Central memory CD8-positive, alpha-beta T cell (primary cell): ENCODE data around the gene ERLIN1.
A peak's percentile ranks its signal among the peaks of the same experiment; 100 is the strongest.

Experiments used
- ATAC-seq: fragments of 150-1000 bp; cut with Tn5 transposase; replicated peaks from 2 replicates; pipeline ENCODE4 v1.10.0; 2022; ENCODE audit warnings: mild to moderate bottlenecking, moderate FRiP score, moderate number of reproducible peaks; ENCODE audit not compliant: poor library complexity, severe bottlenecking; ENCODE audit errors: extremely low read depth
- DNase-seq, 2 donors: peaks; one replicate each; pipeline ENCODE4 v3.0.0; 2021; ENCODE audit warnings: low spot score in 2 of 2
- H3K27ac Mint-ChIP-seq: one replicate; pipeline ENCODE4 v1.8.0; 2022; ENCODE audit warnings: low read depth, mild to moderate bottlenecking, moderate library complexity, mixed read lengths
- H3K27me3 Mint-ChIP-seq: one replicate; pipeline ENCODE4 v1.8.0; 2022; ENCODE audit warnings: mixed read lengths
- H3K36me3 Mint-ChIP-seq: one replicate; pipeline ENCODE4 v1.8.0; 2022; ENCODE audit warnings: mild to moderate bottlenecking, moderate library complexity, mixed read lengths; ENCODE audit not compliant: insufficient read depth
- H3K4me1 Mint-ChIP-seq: one replicate; pipeline ENCODE4 v1.8.0; 2022; ENCODE audit warnings: mixed read lengths
- H3K4me3 Mint-ChIP-seq: one replicate; pipeline ENCODE4 v1.8.0; 2022; ENCODE audit warnings: mild to moderate bottlenecking, moderate library complexity, mixed read lengths
- H3K9me3 Mint-ChIP-seq: one replicate; pipeline ENCODE4 v1.8.0; 2022; ENCODE audit warnings: mixed read lengths

The ERLIN1 gene

GRCh38 chr10:100186253-100187212 lies 704 bp upstream of the ERLIN1 start:
- Mint-ChIP-seq H3K27me3 (no peaks in the 10 kb centered on the region), H3K4me1 (peaks cover 59% of the 10 kb centered on the region), H3K9me3 (no peaks in the 10 kb centered on the region), H3K36me3 (peaks cover 20% of the 10 kb centered on the region), H3K27ac (peak overlapping the region; percentile 90), H3K4me3 (peak overlapping the region; percentile 93)
- DNase-seq (no peak), ATAC-seq (peak; percentile 62)

- peak overlapping the region; percentile 90 for H3K27ac Mint-ChIP-seq
- H3K4me1 Mint-ChIP-seq = peaks cover 62% of the 10 kb centered on the region
- no peaks in the 10 kb centered on the region for H3K27me3 Mint-ChIP-seq
- H3K36me3 Mint-ChIP-seq = peaks cover 17% of the 10 kb centered on the region
- H3K9me3 Mint-ChIP-seq = no peaks in the 10 kb centered on the region
- DNase-seq (no peak), ATAC-seq (peak; percentile 4)
- H3K4me3 Mint-ChIP-seq = peak overlapping the region; percentile 93
Observed at GRCh38 chr10:100184840-100185239, 989 bp downstream of the ERLIN1 start.

- peaks cover 21% of the 10 kb centered on the region for H3K36me3 Mint-ChIP-seq
- H3K9me3 Mint-ChIP-seq = no peaks in the 10 kb centered on the region
- H3K27me3 Mint-ChIP-seq = no peaks in the 10 kb centered on the region
- H3K4me1 Mint-ChIP-seq = peaks cover 63% of the 10 kb centered on the region
- H3K27ac Mint-ChIP-seq = peak overlapping the region; percentile 48
- ATAC-seq (no peak), DNase-seq (no peak)
- peak overlapping the region; percentile 93 for H3K4me3 Mint-ChIP-seq
Observed at GRCh38 chr10:100184426-100184825, 1.4 kb downstream of the ERLIN1 start.

- Mint-ChIP-seq H3K4me1 (peaks cover 63% of the 10 kb centered on the region), H3K4me3 (no peak overlapping the region), H3K9me3 (no peaks in the 10 kb centered on the region), H3K27me3 (no peaks in the 10 kb centered on the region), H3K36me3 (peaks cover 20% of the 10 kb centered on the region), H3K27ac (peak overlapping the region; percentile 48)
- no peak for ATAC-seq
- no peak for DNase-seq
Observed at GRCh38 chr10:100183481-100183880, 2.3 kb downstream of the ERLIN1 start.

GRCh38 chr10:100182908-100183307 lies 2.9 kb downstream of the ERLIN1 start:
- no peaks in the 10 kb centered on the region for H3K9me3 Mint-ChIP-seq
- no peaks in the 10 kb centered on the region for H3K27me3 Mint-ChIP-seq
- H3K4me3 Mint-ChIP-seq = no peak overlapping the region
- H3K27ac Mint-ChIP-seq = peak overlapping the region; percentile 17
- ATAC-seq (no peak), DNase-seq (no peak)
- peaks cover 65% of the 10 kb centered on the region for H3K4me1 Mint-ChIP-seq
- H3K36me3 Mint-ChIP-seq = peaks cover 21% of the 10 kb centered on the region

- no peak overlapping the region for H3K4me3 Mint-ChIP-seq
- peak overlapping the region; percentile 17 for H3K27ac Mint-ChIP-seq
- DNase-seq (no peak), ATAC-seq (no peak)
- no peaks in the 10 kb centered on the region for H3K9me3 Mint-ChIP-seq
- H3K36me3 Mint-ChIP-seq = peaks cover 23% of the 10 kb centered on the region
- H3K27me3 Mint-ChIP-seq = no peaks in the 10 kb centered on the region
- H3K4me1 Mint-ChIP-seq = peaks cover 65% of the 10 kb centered on the region
Observed at GRCh38 chr10:100182281-100182680, 3.5 kb downstream of the ERLIN1 start.

GRCh38 chr10:100175875-100176274 lies 10.0 kb downstream of the ERLIN1 start:
- Mint-ChIP-seq H3K27ac (peak overlapping the region; percentile 6), H3K9me3 (no peaks in the 10 kb centered on the region), H3K36me3 (peaks cover 25% of the 10 kb centered on the region), H3K27me3 (no peaks in the 10 kb centered on the region), H3K4me1 (peaks cover 34% of the 10 kb centered on the region), H3K4me3 (no peak overlapping the region)
- peak; percentile 40 for ATAC-seq
- no peak for DNase-seq

GRCh38 chr10:100174699-100175677 lies 10.8 kb downstream of the ERLIN1 start:
- H3K9me3 Mint-ChIP-seq = no peaks in the 10 kb centered on the region

GRCh38 chr10:100173035-100173434 lies 12.8 kb downstream of the ERLIN1 start:
- ATAC-seq (no peak), DNase-seq (no peak)
- no peaks in the 10 kb centered on the region for H3K27me3 Mint-ChIP-seq
- peaks cover 21% of the 10 kb centered on the region for H3K36me3 Mint-ChIP-seq
- H3K27ac Mint-ChIP-seq = no peak overlapping the region
- H3K4me3 Mint-ChIP-seq = no peak overlapping the region
- peaks cover 32% of the 10 kb centered on the region for H3K4me1 Mint-ChIP-seq
- H3K9me3 Mint-ChIP-seq = no peaks in the 10 kb centered on the region

More at GRCh38 chr10:100174699-100175677, 10.8 kb downstream of the ERLIN1 start:
- DNase-seq = no peak
- H3K4me3 Mint-ChIP-seq = no peak overlapping the region
- no peak for ATAC-seq
- peaks cover 31% of the 10 kb centered on the region for H3K4me1 Mint-ChIP-seq
- H3K36me3 Mint-ChIP-seq = peaks cover 28% of the 10 kb centered on the region
- H3K27ac Mint-ChIP-seq = no peak overlapping the region
- no peaks in the 10 kb centered on the region for H3K27me3 Mint-ChIP-seq

GRCh38 chr10:100172349-100172748 lies 13.5 kb downstream of the ERLIN1 start:
- H3K4me3 Mint-ChIP-seq = no peak overlapping the region
- H3K9me3 Mint-ChIP-seq = no peaks in the 10 kb centered on the region
- DNase-seq (no peak), ATAC-seq (no peak)
- H3K36me3 Mint-ChIP-seq = peaks cover 20% of the 10 kb centered on the region
- H3K4me1 Mint-ChIP-seq = peaks cover 32% of the 10 kb centered on the region
- no peaks in the 10 kb centered on the region for H3K27me3 Mint-ChIP-seq
- H3K27ac Mint-ChIP-seq = no peak overlapping the region

GRCh38 chr10:100168313-100168643 lies 17.6 kb downstream of the ERLIN1 start:
- Mint-ChIP-seq H3K4me3 (peak overlapping the region; percentile 71), H3K9me3 (no peaks in the 10 kb centered on the region), H3K27ac (peak overlapping the region; percentile 94), H3K36me3 (peaks cover 14% of the 10 kb centered on the region), H3K27me3 (no peaks in the 10 kb centered on the region), H3K4me1 (peaks cover 27% of the 10 kb centered on the region)
- ATAC-seq = no peak
- no peak for DNase-seq

GRCh38 chr10:100167553-100168312 lies 18.1 kb downstream of the ERLIN1 start:
- DNase-seq (no peak), ATAC-seq (peak; percentile 43)
- Mint-ChIP-seq H3K4me1 (peaks cover 26% of the 10 kb centered on the region), H3K9me3 (no peaks in the 10 kb centered on the region), H3K36me3 (peaks cover 12% of the 10 kb centered on the region), H3K4me3 (peak overlapping the region; percentile 71), H3K27me3 (no peaks in the 10 kb centered on the region), H3K27ac (peak overlapping the region; percentile 94)
